Liver (tissue), 9 donors: ENCODE data around the gene MARCHF6. TPM values are rescaled to one million over a fixed set of nuclear protein-coding genes. Genes with fewer than 3 reads are reported as not detected.

Source experiments
- DNase-seq: peaks from one replicate; pipeline ENCODE4 v3.0.0-alpha.2; 2017; ENCODE audit warnings: low spot score
- H3K27ac ChIP-seq, 2 donors: one replicate each; pipeline ENCODE4 v1.7.0; 2013; ENCODE audit warnings: inconsistent platforms in 2 of 2, low read length in 2 of 2, control low read depth in 1 of 2, low read depth in 1 of 2, mild to moderate bottlenecking in 1 of 2
- H3K27me3 ChIP-seq, 4 donors: one replicate each; pipeline versions ENCODE4 v1.6.1 to v1.7.0; 2013; ENCODE audit warnings: low read length in 3 of 4, inconsistent platforms in 1 of 4, mild to moderate bottlenecking in 1 of 4, moderate library complexity in 1 of 4; ENCODE audit not compliant: control insufficient read depth in 4 of 4, insufficient read depth in 4 of 4
- H3K36me3 ChIP-seq, 4 donors: one replicate each; pipeline versions ENCODE4 v1.6.1 to v1.7.0; 2013; ENCODE audit warnings: low read length in 3 of 4, mild to moderate bottlenecking in 3 of 4, low read depth in 1 of 4, moderate library complexity in 1 of 4; ENCODE audit not compliant: control insufficient read depth in 4 of 4, insufficient read depth in 3 of 4
- H3K4me1 ChIP-seq, 4 donors: one replicate each; pipeline versions ENCODE4 v1.6.1 to v1.7.0; 2013; ENCODE audit warnings: low read length in 3 of 4, mild to moderate bottlenecking in 3 of 4, moderate library complexity in 1 of 4; ENCODE audit not compliant: control insufficient read depth in 4 of 4, insufficient read depth in 4 of 4
- H3K4me3 ChIP-seq, 3 donors: one replicate each; pipeline versions ENCODE4 v1.6.1 to v1.7.0; 2013; ENCODE audit warnings: low read length in 3 of 3, control low read depth in 1 of 3, low read depth in 1 of 3, mild to moderate bottlenecking in 1 of 3
- H3K9ac ChIP-seq, 2 donors: one replicate each; pipeline ENCODE4 v1.7.0; 2013; ENCODE audit warnings: low read length in 2 of 2, mild to moderate bottlenecking in 2 of 2, moderate library complexity in 2 of 2, control low read depth in 1 of 2, low read depth in 1 of 2
- H3K9me3 ChIP-seq, 4 donors: one replicate each; pipeline versions ENCODE4 v1.6.1 to v1.7.0; 2013; ENCODE audit warnings: low read length in 3 of 4; ENCODE audit not compliant: control insufficient read depth in 4 of 4
- ATF3 ChIP-seq: IDR thresholded peaks from 2 replicates; pipeline ENCODE4 v1.6.1; 2016; ENCODE audit warnings: antibody characterized with exemption
- CTCF ChIP-seq: fragments of 150-350 bp; IDR thresholded peaks from 2 replicates; pipeline ENCODE4 v1.5.1; 2017; ENCODE audit warnings: improper control_type of control experiment, low read depth, low read length; ENCODE audit not compliant: missing input control
- EGR1 ChIP-seq, 2 donors: IDR thresholded peaks; 2 replicates each; pipeline ENCODE4 v1.6.1; 2016 to 2018; ENCODE audit warnings: antibody characterized with exemption in 2 of 2, low read depth in 2 of 2
- FOXA1 ChIP-seq: IDR thresholded peaks from 2 replicates; pipeline ENCODE4 v1.6.1; 2016; ENCODE audit warnings: antibody characterized with exemption
- FOXA2 ChIP-seq: IDR thresholded peaks from 2 replicates; pipeline ENCODE4 v1.6.1; 2016; ENCODE audit warnings: antibody characterized with exemption
- GABPA ChIP-seq, 2 donors: IDR thresholded peaks in 1 of 2; conservative IDR thresholded peaks in 1 of 2; 2 replicates each; pipeline ENCODE4 v1.6.1; 2016; ENCODE audit warnings: antibody characterized with exemption in 2 of 2, mild to moderate bottlenecking in 1 of 2, moderate library complexity in 1 of 2
- HNF4A ChIP-seq, 2 donors: conservative IDR thresholded peaks; 2 replicates each; pipeline ENCODE4 v1.6.1; 2016; ENCODE audit warnings: antibody characterized with exemption in 2 of 2, mild to moderate bottlenecking in 2 of 2
- HNF4G ChIP-seq: IDR thresholded peaks from 2 replicates; pipeline ENCODE4 v1.6.1; 2016; ENCODE audit warnings: antibody characterized with exemption
- JUND ChIP-seq, 2 donors: IDR thresholded peaks; 2 replicates each; pipeline ENCODE4 v1.6.1; 2016; ENCODE audit warnings: antibody characterized with exemption in 2 of 2
- MAX ChIP-seq: IDR thresholded peaks from 2 replicates; pipeline ENCODE4 v1.6.1; 2016; ENCODE audit warnings: antibody characterized with exemption
- NR2F2 ChIP-seq: IDR thresholded peaks from 2 replicates; pipeline ENCODE4 v1.6.1; 2016; ENCODE audit warnings: antibody characterized with exemption
- RAD21 ChIP-seq, 2 donors: IDR thresholded peaks; 2 replicates each; pipeline ENCODE4 v1.6.1; 2016; ENCODE audit warnings: antibody characterized with exemption in 2 of 2, mild to moderate bottlenecking in 2 of 2
- REST ChIP-seq: IDR thresholded peaks from 2 replicates; pipeline ENCODE4 v1.6.1; 2016; ENCODE audit warnings: antibody characterized with exemption, mild to moderate bottlenecking
- RXRA ChIP-seq, 2 donors: IDR thresholded peaks; 2 replicates each; pipeline ENCODE4 v1.6.1; 2017 to 2018; ENCODE audit warnings: antibody characterized with exemption in 2 of 2, mild to moderate bottlenecking in 1 of 2
- SP1 ChIP-seq: IDR thresholded peaks from 2 replicates; pipeline ENCODE4 v1.6.1; 2018; ENCODE audit warnings: antibody characterized with exemption, mild to moderate bottlenecking
- TAF1 ChIP-seq: conservative IDR thresholded peaks from 2 replicates; pipeline ENCODE4 v1.6.1; 2016; ENCODE audit warnings: antibody characterized with exemption, mild to moderate bottlenecking
- ZBTB33 ChIP-seq: IDR thresholded peaks from 2 replicates; pipeline ENCODE4 v1.6.1; 2016; ENCODE audit warnings: antibody characterized with exemption
- WGBS: extraction: QIAGEN DNeasy Blood & Tissue Kit; methylation state at CpG from one replicate; pipeline ENCODE4 v1.1.7; 2013; 5-methylcytosine and 5-hydroxymethylcytosine counted together
- polyA plus RNA-seq, 2 donors: library from polyadenylated mRNA; stranded (reverse) in 1 of 2; unstranded in 1 of 2; fragments of 200-250 nt in 1 of 2; fragments of >200 nt in 1 of 2; fragmentation: Nextera tagmentation in 1 of 2; extraction: Ambion mirVana in 1 of 2; gene quantifications; one replicate each; pipeline versions ENCODE4 v1.2.1 to v1.2.3, GENCODE V29; 2013 to 2015
- total RNA-seq, 2 donors: library from RNA; depleted of rRNA; stranded (reverse); fragments of >200 nt; gene quantifications; one replicate each; pipeline ENCODE4 v1.2.3, GENCODE V29; 2014
- donor health status: healthy.
- donor health status: healthy.
- donor health status: healthy.
- donor health status: healthy.
- donor health status: healthy.

Gene MARCHF6
- total and polyA plus RNA-seq, 4 donors: 20.6 to 77.7 (median 62.4) TPM

- Histone ChIP-seq H3K9me3 (no peaks in the 10 kb centered on the region), H3K4me3 (no peak overlapping the region), H3K36me3 (peaks cover 0 to 5% (median 3%) of the 10 kb centered on the region in 4 donors), H3K9ac (no peak overlapping the region), H3K27ac (no peak overlapping the region), H3K27me3 (no peaks in the 10 kb centered on the region), H3K4me1 (peaks cover 1 to 13% (median 7%) of the 10 kb centered on the region in 4 donors)
- DNase-seq: no peak
- TF ChIP-seq JUND (IDR thresholded peaks at IDR 0.05) (no peak), HNF4G (no peak), CTCF (no peak), ATF3 (no peak), NR2F2 (no peak), FOXA1 (no peak), TAF1 (no peak), REST (no peak), EGR1 (IDR thresholded peaks at IDR 0.05; ENCODE audit: low read depth in 2 of 2) (no peak), FOXA2 (no peak), ZBTB33 (no peak), RAD21 (IDR thresholded peaks at IDR 0.05) (no peak), RXRA (IDR thresholded peaks at IDR 0.05) (no peak), SP1 (no peak), HNF4A (conservative IDR thresholded peaks at IDR 0.05) (no peak), GABPA (IDR thresholded peaks at IDR 0.05 in 1 of 2, conservative IDR thresholded peaks at IDR 0.05 in 1 of 2) (no peak), MAX (no peak)
- WGBS: 78% methylated on average over 11 of the region's 11 CpGs
Measured at GRCh38 chr5:10376544-10376943, 23.0 kb downstream of the MARCHF6 start.

GRCh38 chr5:10377081-10377480 is 23.6 kb downstream of the MARCHF6 start:
- no peak for TF ChIP-seq SP1
- no peak for TF ChIP-seq EGR1 (IDR thresholded peaks at IDR 0.05; ENCODE audit: low read depth in 2 of 2)
- no peak for TF ChIP-seq HNF4G
- Histone ChIP-seq H3K4me1 (peaks cover 1 to 13% (median 7%) of the 10 kb centered on the region in 4 donors), H3K27ac (no peak overlapping the region), H3K4me3 (no peak overlapping the region), H3K9ac (no peak overlapping the region), H3K27me3 (no peaks in the 10 kb centered on the region), H3K36me3 (peaks cover 0 to 5% (median 3%) of the 10 kb centered on the region in 4 donors), H3K9me3 (no peaks in the 10 kb centered on the region)
- 90% methylated on average over 5 of the region's 5 CpGs for WGBS
- DNase-seq: no peak
